Left kidney (tissue), 2 donors: ENCODE data around the gene PTBP1. TPM values are rescaled to one million over a fixed set of nuclear protein-coding genes. Genes with fewer than 3 reads are reported as not detected.

Experiments used
- DNase-seq: peaks from one replicate; pipeline ENCODE4 v3.0.0-alpha.2; 2013
- polyA plus RNA-seq: library from polyadenylated mRNA; unstranded; fragments of 120-200 nt; gene quantifications from one replicate; pipeline ENCODE4 v1.2.1, GENCODE V29; 2013; ENCODE audit not compliant: insufficient read length

PTBP1 gene
- polyA plus RNA-seq, 1 donor, result 395 TPM

- DNase-seq, result no peak
Measured at GRCh38 chr19:769616-770015, 27.6 kb upstream of the PTBP1 start.

- peak; percentile 13 for DNase-seq
Measured at GRCh38 chr19:771332-771785, 25.9 kb upstream of the PTBP1 start.

- no peak for DNase-seq
Measured at GRCh38 chr19:772063-772462, 25.2 kb upstream of the PTBP1 start.

GRCh38 chr19:772730-773436 lies 24.4 kb upstream of the PTBP1 start:
- DNase-seq, result peak; percentile 53

GRCh38 chr19:776549-776948 lies 20.7 kb upstream of the PTBP1 start:
- DNase-seq, result no peak

GRCh38 chr19:778910-779653 lies 18.2 kb upstream of the PTBP1 start:
- DNase-seq, result peak; percentile 37

GRCh38 chr19:780935-781334 lies 16.3 kb upstream of the PTBP1 start:
- no peak for DNase-seq

- DNase-seq, result no peak
Measured at GRCh38 chr19:781800-782184, 15.5 kb upstream of the PTBP1 start.

GRCh38 chr19:782185-782877 lies 14.9 kb upstream of the PTBP1 start:
- DNase-seq, result peak; percentile 59

- DNase-seq, result no peak
Measured at GRCh38 chr19:782878-783668, 14.2 kb upstream of the PTBP1 start.

- no peak for DNase-seq
Measured at GRCh38 chr19:784541-784940, 12.7 kb upstream of the PTBP1 start.

GRCh38 chr19:787536-787935 lies 9.7 kb upstream of the PTBP1 start:
- no peak for DNase-seq

- DNase-seq, result no peak
Measured at GRCh38 chr19:788686-788982, 8.6 kb upstream of the PTBP1 start.

GRCh38 chr19:788983-789700 lies 8.1 kb upstream of the PTBP1 start:
- DNase-seq, result no peak

GRCh38 chr19:789701-790060 lies 7.6 kb upstream of the PTBP1 start:
- DNase-seq, result no peak

- no peak for DNase-seq
Measured at GRCh38 chr19:791007-791566, 6.2 kb upstream of the PTBP1 start.

GRCh38 chr19:791567-792305 lies 5.5 kb upstream of the PTBP1 start:
- no peak for DNase-seq

GRCh38 chr19:792306-792885 lies 4.9 kb upstream of the PTBP1 start:
- no peak for DNase-seq

GRCh38 chr19:793806-794205 lies 3.4 kb upstream of the PTBP1 start:
- DNase-seq, result no peak

GRCh38 chr19:795073-795611 lies 2.1 kb upstream of the PTBP1 start:
- no peak for DNase-seq
